ENCODE data around the gene REELD1.

REELD1 gene

GRCh38 chr4:146271466-146271865 is 57.1 kb downstream of the REELD1 start:
- DNase-seq: no peak

GRCh38 chr4:146273204-146273901 is 59.0 kb downstream of the REELD1 start:
- DNase-seq: no peak

- DNase-seq: no peak
Observed at GRCh38 chr4:146274774-146275173, 60.4 kb downstream of the REELD1 start.

- DNase-seq: no peak
Observed at GRCh38 chr4:146275370-146275769, 61.0 kb downstream of the REELD1 start.

- no peak for DNase-seq
Observed at GRCh38 chr4:146278986-146279385, 64.6 kb downstream of the REELD1 start.

Measured in GF-D8 (cell line).